Esophagus (tissue), 2 donors: ENCODE data around the gene SLC24A4. TPM values are rescaled to one million over a fixed set of nuclear protein-coding genes. Genes with fewer than 3 reads are reported as not detected.

Experiments used
- H3K27ac ChIP-seq, 2 donors: one replicate each; pipeline ENCODE4 v1.5.1; 2013; ENCODE audit warnings: low read depth in 2 of 2, mild to moderate bottlenecking in 2 of 2, inconsistent platforms in 1 of 2, low read length in 1 of 2, moderate library complexity in 1 of 2
- H3K27me3 ChIP-seq, 2 donors: one replicate each; pipeline ENCODE4 v1.6.1; 2013; ENCODE audit warnings: low read length in 2 of 2, control low read depth in 1 of 2, mild to moderate bottlenecking in 1 of 2; ENCODE audit not compliant: insufficient read depth in 2 of 2, control insufficient read depth in 1 of 2
- H3K36me3 ChIP-seq, 2 donors: one replicate each; pipeline ENCODE4 v1.6.1; 2013; ENCODE audit warnings: low read length in 1 of 2; ENCODE audit not compliant: control insufficient read depth in 2 of 2, insufficient read depth in 2 of 2
- H3K4me1 ChIP-seq, 2 donors: one replicate each; pipeline ENCODE4 v1.6.1; 2013; ENCODE audit warnings: low read length in 1 of 2; ENCODE audit not compliant: control insufficient read depth in 2 of 2, insufficient read depth in 2 of 2
- H3K4me3 ChIP-seq, 2 donors: one replicate each; pipeline ENCODE4 v1.5.1; 2013; ENCODE audit warnings: low read length in 2 of 2, mild to moderate bottlenecking in 2 of 2, low read depth in 1 of 2, moderate library complexity in 1 of 2
- H3K9me3 ChIP-seq, 2 donors: one replicate each; pipeline ENCODE4 v1.6.1; 2013; ENCODE audit warnings: mild to moderate bottlenecking in 2 of 2, low read depth in 1 of 2, low read length in 1 of 2, moderate library complexity in 1 of 2; ENCODE audit not compliant: control insufficient read depth in 2 of 2, insufficient read depth in 1 of 2
- WGBS, 2 donors: extraction: QIAGEN DNeasy Blood & Tissue Kit; methylation state at CpG; one replicate each; pipeline ENCODE4 v1.1.7; 2013; 5-methylcytosine and 5-hydroxymethylcytosine counted together
- polyA plus RNA-seq, 2 donors: library from polyadenylated mRNA; stranded (reverse); fragments of 200-250 nt; gene quantifications; one replicate each; pipeline ENCODE4 v1.2.3, GENCODE V29; 2013
- donor health status: healthy with polysubstance abuse.
- donor health status: Bipolar disorder and iron deficiency.

The SLC24A4 gene
- polyA plus RNA-seq, 2 donors: 0.04 TPM

DNA sequence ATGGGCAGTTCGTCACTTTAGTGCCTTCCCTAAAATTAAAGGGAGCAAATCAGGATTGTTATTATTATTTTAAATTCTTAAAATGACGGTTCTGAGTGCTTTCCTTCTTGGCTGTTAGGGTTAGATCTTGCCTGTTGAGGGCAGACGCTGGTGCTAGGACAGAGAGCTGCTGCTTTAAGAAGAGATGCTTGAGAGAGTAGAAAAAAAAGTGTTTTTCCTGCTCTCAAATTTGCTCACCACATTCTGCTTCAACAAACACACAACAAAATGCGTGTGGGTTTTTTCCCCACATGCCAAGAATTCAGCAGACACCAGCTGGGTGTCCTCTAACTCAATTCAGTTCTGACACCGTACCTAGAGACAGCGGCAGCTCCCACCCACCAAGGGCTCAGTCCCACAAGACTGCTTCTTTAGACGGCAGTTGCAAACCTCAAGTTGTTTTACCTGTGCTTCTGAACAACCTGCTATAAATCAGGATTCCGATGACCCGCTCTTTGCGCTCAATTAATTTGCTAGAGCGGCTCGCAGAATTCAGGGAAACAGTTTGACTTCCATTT, 114.8 kb downstream of the SLC24A4 start:
- H3K36me3 ChIP-seq: no peaks in the 10 kb centered on the region
- no peaks in the 10 kb centered on the region for H3K4me1 ChIP-seq
- H3K27me3 ChIP-seq: no peaks in the 10 kb centered on the region
- H3K27ac ChIP-seq: no peak overlapping the region
- WGBS, 2 donors: 65 to 68% methylated on average over 12 of the region's 12 CpGs
- no peaks in the 10 kb centered on the region for H3K9me3 ChIP-seq
- H3K4me3 ChIP-seq: no peak overlapping the region

DNA sequence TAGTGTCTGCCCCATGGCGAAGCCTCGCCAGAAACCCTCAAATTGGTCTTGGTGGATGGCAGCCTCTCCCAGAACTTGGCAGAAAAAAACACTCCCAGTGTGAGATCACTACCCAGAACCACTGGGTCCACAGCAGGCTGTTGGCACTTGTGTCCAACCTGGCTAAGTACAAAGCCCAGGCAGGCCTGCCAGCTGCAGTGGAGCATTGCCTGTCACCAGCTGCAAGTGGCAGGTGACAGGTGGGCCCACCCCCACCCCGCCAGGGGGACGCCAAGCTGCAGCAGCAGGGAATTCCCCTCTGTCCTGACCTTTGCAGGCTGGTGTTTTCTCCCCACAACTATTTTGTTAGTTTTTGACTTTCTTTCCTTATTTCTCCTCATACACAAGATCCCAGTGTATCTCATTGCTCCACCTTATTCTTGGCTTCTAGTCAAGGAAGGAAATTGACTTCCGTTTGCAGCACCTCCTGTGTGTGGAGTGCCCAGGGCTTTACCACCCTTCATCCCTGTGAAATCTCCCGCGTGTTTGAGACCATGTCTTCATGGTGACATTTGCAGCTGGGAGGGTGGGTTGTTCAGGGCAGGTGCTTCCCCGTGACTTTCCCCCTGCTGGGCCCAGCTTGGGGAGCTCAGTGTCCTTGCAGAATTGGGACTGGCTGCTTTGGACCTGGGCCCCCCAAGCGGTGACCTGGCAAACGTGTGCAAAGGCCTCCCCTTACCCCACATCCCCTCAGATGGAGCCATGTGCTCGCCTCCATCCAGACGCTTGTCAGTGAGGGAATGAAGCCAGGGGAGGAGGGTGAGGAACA, 116.8 kb downstream of the SLC24A4 start:
- H3K9me3 ChIP-seq: no peaks in the 10 kb centered on the region
- no peaks in the 10 kb centered on the region for H3K27me3 ChIP-seq
- no peak overlapping the region for H3K27ac ChIP-seq
- WGBS, 2 donors: 57 to 63% methylated on average over 12 of the region's 12 CpGs
- H3K4me1 ChIP-seq: no peaks in the 10 kb centered on the region
- H3K36me3 ChIP-seq: no peaks in the 10 kb centered on the region
- H3K4me3 ChIP-seq: no peak overlapping the region

DNA sequence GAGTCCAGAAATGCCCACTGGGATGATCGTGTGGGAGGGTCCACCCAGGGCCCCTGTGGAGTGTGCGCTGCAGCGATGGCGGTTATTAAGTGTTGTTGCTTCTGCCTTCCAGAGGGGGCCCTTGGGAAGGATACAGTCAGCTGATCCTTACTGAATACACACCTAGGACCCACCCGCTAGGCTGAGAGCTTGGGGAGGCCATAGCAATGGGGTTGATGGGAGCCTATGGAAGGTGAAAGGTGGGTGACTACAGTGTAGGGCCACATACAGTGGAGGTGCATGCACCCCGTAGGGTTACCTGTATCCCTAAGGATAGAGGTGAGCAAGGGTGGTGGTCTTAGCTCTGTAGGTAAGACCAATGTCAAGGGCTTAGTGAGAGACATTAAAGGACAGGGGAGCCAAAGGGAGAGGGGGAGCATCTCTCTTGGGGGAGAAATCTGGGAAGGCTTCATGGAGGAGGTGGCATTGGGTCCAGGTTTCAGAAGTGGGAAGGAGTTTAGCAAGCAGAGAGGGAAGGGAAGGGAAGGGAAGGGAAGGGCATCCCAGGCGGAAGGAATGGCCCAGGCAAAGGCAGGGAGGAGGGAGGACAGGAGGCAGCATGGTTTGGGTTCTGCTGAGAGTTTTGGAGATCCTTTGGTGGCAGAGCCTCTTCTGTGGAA, 117.5 kb downstream of the SLC24A4 start:
- Histone ChIP-seq H3K9me3 (no peaks in the 10 kb centered on the region), H3K4me1 (no peaks in the 10 kb centered on the region), H3K27ac (no peak overlapping the region), H3K4me3 (no peak overlapping the region), H3K36me3 (no peaks in the 10 kb centered on the region), H3K27me3 (no peaks in the 10 kb centered on the region)
- 88 to 92% methylated on average over 7 of the region's 7 CpGs for WGBS, 2 donors

DNA sequence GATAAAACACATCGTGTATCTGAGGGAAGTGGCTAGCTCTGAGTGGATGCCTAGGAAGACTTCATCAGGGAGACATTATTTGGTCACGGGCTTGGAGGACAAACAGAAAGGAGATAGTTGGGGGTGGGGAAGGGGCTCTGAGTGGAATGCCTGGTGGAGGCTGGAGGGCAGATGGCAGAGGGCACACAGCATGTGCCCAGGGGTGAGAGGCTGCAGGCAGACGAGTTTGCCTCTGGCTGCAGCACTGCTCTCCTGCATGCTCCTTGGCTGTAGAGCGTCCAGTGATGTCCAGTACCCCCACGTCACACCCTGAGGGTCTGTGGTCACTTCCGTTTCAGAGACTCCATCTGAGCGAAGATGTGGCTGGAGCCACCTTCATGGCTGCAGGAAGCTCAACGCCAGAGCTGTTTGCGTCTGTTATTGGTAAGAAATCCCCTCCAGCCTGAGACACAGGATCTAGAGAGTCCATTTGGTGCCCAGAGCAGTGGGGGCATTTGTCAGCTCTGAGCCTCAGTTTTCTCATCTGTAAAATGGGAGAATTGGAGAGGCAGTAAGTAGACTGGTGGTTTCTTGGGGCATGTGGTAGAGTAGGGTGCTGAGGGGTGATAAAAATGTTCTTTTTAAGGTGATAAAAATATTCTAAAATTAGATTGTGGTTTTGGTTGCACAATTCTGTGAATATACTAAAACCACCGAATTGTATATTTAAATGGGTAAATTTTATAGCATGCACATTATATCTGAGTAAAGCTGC, 119.0 kb downstream of the SLC24A4 start:
- Histone ChIP-seq H3K27me3 (no peaks in the 10 kb centered on the region), H3K27ac (no peak overlapping the region), H3K4me3 (no peak overlapping the region), H3K9me3 (no peaks in the 10 kb centered on the region), H3K36me3 (no peaks in the 10 kb centered on the region), H3K4me1 (no peaks in the 10 kb centered on the region)
- 85% methylated on average over 10 of the region's 10 CpGs for WGBS, 2 donors

DNA sequence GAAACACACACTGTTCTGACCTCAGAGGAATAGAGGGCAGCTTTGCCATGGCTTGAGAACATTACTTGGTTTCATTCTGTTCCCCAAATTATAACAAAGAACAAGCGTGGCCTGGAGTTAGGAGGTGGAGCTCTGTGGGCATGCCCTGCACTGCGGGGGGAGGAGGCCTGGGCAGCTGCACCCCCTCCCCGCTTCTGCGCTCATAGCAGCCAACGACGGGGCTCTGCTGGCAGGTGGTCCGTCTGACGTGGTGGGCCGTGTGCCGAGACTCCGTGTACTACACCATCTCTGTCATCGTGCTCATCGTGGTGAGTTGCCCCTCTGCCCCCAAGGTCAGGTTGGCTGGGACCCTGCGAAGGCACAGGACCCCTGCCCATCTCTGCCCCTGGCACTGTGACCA, 120.2 kb downstream of the SLC24A4 start:
- WGBS, 2 donors: 86 to 91% methylated on average over 14 of the region's 14 CpGs
- H3K27me3 ChIP-seq: no peaks in the 10 kb centered on the region
- H3K4me1 ChIP-seq: no peaks in the 10 kb centered on the region
- no peak overlapping the region for H3K4me3 ChIP-seq
- no peak overlapping the region for H3K27ac ChIP-seq
- no peaks in the 10 kb centered on the region for H3K9me3 ChIP-seq
- H3K36me3 ChIP-seq: no peaks in the 10 kb centered on the region

DNA sequence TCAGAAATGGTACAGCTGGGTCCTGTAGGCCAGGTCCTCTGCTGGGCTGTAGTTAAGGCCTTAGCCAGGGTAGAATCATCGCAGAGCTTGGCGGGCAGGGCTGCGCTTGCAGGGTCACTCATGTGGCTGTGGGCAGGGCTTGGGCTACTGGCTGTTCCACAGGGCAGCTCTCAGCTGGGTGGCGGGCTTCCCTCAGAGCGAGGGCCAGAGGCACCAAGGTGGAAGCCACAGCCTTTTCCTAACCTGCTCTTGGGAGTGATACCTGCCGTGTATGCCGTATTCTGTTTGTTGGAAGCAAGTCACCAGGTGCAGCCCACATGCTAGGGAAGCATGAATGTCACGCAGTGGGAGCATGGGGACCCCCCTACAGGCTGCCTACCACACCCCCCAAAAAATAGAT, 120.8 kb downstream of the SLC24A4 start:
- WGBS, 2 donors: 81 to 93% methylated on average over 8 of the region's 8 CpGs
- H3K9me3 ChIP-seq: no peaks in the 10 kb centered on the region
- H3K36me3 ChIP-seq: no peaks in the 10 kb centered on the region
- no peak overlapping the region for H3K27ac ChIP-seq
- H3K27me3 ChIP-seq: no peaks in the 10 kb centered on the region
- no peak overlapping the region for H3K4me3 ChIP-seq
- no peaks in the 10 kb centered on the region for H3K4me1 ChIP-seq

DNA sequence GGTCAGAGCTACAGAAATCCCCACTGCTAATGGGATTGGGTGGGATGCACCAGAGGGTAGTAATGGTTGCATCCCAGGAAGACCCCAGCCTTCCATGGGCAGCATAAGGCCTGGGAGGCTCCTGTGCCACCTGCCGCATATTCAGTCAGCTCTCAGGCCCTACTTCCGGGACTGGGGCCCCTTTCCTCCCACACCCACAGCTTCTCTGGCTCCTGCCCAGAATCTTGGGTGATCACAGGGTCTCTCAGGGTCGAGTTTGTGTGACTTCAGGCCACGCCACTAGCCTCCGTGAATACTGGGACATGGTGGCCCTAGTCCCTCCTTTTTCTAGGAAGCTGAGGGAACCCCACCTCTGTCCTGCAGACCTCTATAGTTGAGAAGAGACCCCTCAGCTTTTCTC, 123.8 kb downstream of the SLC24A4 start:
- no peaks in the 10 kb centered on the region for H3K4me1 ChIP-seq
- H3K27me3 ChIP-seq: no peaks in the 10 kb centered on the region
- H3K4me3 ChIP-seq: no peak overlapping the region
- H3K9me3 ChIP-seq: no peaks in the 10 kb centered on the region
- no peak overlapping the region for H3K27ac ChIP-seq
- 77 to 81% methylated on average over 5 of the region's 5 CpGs for WGBS, 2 donors
- no peaks in the 10 kb centered on the region for H3K36me3 ChIP-seq

DNA sequence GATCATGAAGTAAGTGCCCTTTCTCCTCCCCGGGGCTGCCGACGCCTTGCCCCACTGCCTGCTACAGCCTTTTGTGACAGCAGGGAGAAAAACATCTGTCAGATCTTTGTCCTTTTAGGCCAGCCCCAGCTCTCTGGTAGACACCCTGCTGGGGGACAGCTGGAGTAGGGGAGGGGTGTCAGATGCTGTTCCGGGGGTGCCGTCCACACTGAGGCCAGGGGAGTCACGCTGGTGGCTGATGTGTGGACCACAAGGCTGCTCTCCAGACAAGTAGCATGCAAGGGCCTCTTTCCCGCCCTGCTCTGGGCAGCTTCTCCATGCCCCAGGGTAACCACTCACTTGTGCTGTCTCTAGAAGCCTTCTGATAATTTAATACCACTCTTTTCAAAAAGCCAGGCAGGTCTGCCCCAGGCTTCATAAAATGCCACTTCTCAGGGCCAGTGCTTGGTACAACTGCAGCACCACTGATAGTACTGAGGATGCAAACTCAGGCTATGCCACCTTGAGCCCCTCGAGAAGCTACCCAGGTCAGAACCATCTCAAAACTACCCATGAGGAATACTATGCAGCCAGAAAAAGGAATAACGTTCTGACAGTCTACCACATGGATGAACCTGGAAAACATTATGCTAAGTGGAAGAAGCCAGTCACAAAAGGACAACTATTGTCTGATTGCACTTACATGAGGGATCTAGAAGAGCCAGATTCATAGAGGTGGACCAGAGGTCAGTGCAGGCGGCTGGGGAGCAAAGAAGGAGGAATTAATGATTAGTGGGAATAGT, 124.6 kb downstream of the SLC24A4 start:
- no peak overlapping the region for H3K4me3 ChIP-seq
- no peaks in the 10 kb centered on the region for H3K9me3 ChIP-seq
- H3K27ac ChIP-seq: no peak overlapping the region
- H3K27me3 ChIP-seq: no peaks in the 10 kb centered on the region
- no peaks in the 10 kb centered on the region for H3K36me3 ChIP-seq
- H3K4me1 ChIP-seq: no peaks in the 10 kb centered on the region
- WGBS, 2 donors: 87 to 91% methylated on average over 10 of the region's 10 CpGs

DNA sequence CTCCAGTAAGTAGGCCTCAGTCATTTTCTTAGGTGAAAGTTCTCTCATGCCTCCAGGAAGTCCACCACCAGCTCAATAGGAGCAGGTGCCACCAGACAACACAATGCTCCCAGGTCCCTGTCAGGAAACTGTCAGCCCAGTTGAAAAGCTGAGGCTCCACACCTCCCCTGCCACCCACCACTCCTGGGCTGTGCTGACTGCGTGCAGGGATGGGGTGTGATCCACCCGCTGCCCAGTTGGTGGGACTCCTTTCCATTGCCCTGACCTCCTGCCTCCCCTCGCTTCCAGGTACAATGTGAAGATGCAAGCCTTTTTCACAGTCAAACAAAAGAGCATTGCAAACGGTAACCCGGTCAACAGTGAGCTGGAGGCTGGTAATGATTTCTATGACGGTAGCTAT, 125.8 kb downstream of the SLC24A4 start:
- 79 to 81% methylated on average over 6 of the region's 6 CpGs for WGBS, 2 donors
- H3K4me3 ChIP-seq: no peak overlapping the region
- H3K27me3 ChIP-seq: no peaks in the 10 kb centered on the region
- no peaks in the 10 kb centered on the region for H3K36me3 ChIP-seq
- H3K27ac ChIP-seq: no peak overlapping the region
- H3K9me3 ChIP-seq: no peaks in the 10 kb centered on the region
- no peaks in the 10 kb centered on the region for H3K4me1 ChIP-seq
